Right lobe of liver (tissue), 6 donors: Measurements from ENCODE around the gene ZMIZ1. TPM values are rescaled to one million over a fixed set of nuclear protein-coding genes. Genes with fewer than 3 reads are reported as not detected.

ENCODE experiments used
- ATAC-seq, 4 donors: fragments of 200-7000 bp; cut with Tn5 transposase; one replicate each; pipeline ENCODE4 v1.9.1; 2020; ENCODE audit warnings: mild to moderate bottlenecking in 4 of 4, moderate library complexity in 4 of 4
- DNase-seq, 3 donors: peaks; one replicate each; pipeline ENCODE4 v3.0.0-alpha.2; 2020
- H3K27ac ChIP-seq, 3 donors: fragments of 200-600 bp; one replicate each; pipeline ENCODE4 v1.8.0; 2022
- H3K27me3 ChIP-seq, 2 donors: fragments of 200-600 bp; one replicate each; pipeline ENCODE4 v1.8.0; 2022
- H3K36me3 ChIP-seq, 4 donors: fragments of 200-600 bp; sonication (generic) in 1 of 4; one replicate each; pipeline versions ENCODE4 v1.5.1 to v1.8.0; 2017 to 2022; ENCODE audit warnings: control low read depth in 1 of 4
- H3K4me1 ChIP-seq, 4 donors: fragments of 200-600 bp; sonication (generic) in 1 of 4; one replicate each; pipeline versions ENCODE4 v1.5.1 to v1.8.0; 2017 to 2022; ENCODE audit warnings: control low read depth in 1 of 4
- H3K4me3 ChIP-seq, 3 donors: fragments of 200-600 bp; one replicate each; pipeline ENCODE4 v1.8.0; 2022
- H3K9me3 ChIP-seq, 4 donors: fragments of 200-600 bp; sonication (generic) in 1 of 4; one replicate each; pipeline versions ENCODE4 v1.5.1 to v1.8.0; 2017 to 2022; ENCODE audit warnings: control low read depth in 1 of 4
- CTCF ChIP-seq, 4 donors: fragments of 200-600 bp in 3 of 4; fragments of 450-650 bp in 1 of 4; IDR thresholded peaks; one replicate each; pipeline versions ENCODE4 v1.5.1 to v1.8.0; 2016 to 2022; ENCODE audit warnings: antibody characterized with exemption in 4 of 4, mild to moderate bottlenecking in 2 of 4
- POLR2A ChIP-seq: fragments of 450-650 bp; IDR thresholded peaks from one replicate; pipeline ENCODE4 v1.6.1; 2017; ENCODE audit warnings: antibody characterized with exemption, mild to moderate bottlenecking
- WGBS: methylation state at CpG from one replicate; pipeline ENCODE4 v1.1.6; 2018; ENCODE audit warnings: low coverage, low lambda C conversion rate; ENCODE audit not compliant: insufficient coverage; ENCODE audit errors: missing lambda C conversion rate; 5-methylcytosine and 5-hydroxymethylcytosine counted together
- intact Hi-C, 2 donors: fragments of 100-400 bp; cut with DNase I; formaldehyde crosslinking; loops; one replicate each; pipeline versions ENCODE4 v1.11.2 to v1.14.1; 2022
- total RNA-seq, 6 experiments: library from RNA; depleted of rRNA in 2 of 6; stranded (reverse); fragments of >200 nt in 2 of 6; fragmentation: NEBNext Ultra II Directional in 3 of 6; extraction: Animal tissue kit (Norgen Biotek cat#: 25700) in 3 of 6; gene quantifications; one replicate each; pipeline versions ENCODE4 v1.1.0 to v1.2.4, GENCODE V29; 2016 to 2023
- donor health status: DM: no; HTN: yes; CAD: no.
- donor health status: DM: no; HTN: no; CAD: no.
- donor health status: DM: no; HTN: no; CAD: no.
- donor health status: DM: no; HTN: yes; CAD: no.
- donor health status: DM: no; HTN: yes; CAD: no.

ZMIZ1 gene
- total RNA-seq, 6 experiments from 2014 or later, result 9.9 to 22.8 (median 12.3) TPM

DNA sequence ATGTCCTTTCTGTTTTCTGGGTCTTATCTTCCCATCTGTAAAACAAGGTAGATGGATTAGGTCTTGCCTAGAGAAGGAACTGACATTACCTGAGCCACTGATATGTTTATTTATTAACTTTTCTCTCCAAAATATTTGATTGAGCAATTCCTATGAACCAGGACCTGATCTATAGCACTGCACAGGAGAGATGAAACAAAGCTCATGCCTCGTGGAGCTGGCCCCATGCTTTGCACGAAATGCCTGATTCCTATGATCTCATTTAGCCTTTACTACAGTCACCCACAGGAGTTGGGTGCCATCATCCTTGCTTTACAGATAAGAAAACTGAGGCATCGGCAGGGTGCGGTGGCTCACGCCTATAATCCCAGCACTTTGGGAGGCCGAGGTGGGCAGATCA, 48.2 kb upstream of the ZMIZ1 start:
- 32% methylated on average over 5 of the region's 6 CpGs for WGBS
- Histone ChIP-seq H3K4me3 (no peak overlapping the region), H3K4me1 (peaks cover 0 to 59% (median 28%) of the 10 kb centered on the region in 4 donors), H3K27me3 (no peaks in the 10 kb centered on the region), H3K36me3 (no peaks in the 10 kb centered on the region), H3K9me3 (no peaks in the 10 kb centered on the region), H3K27ac (peak overlapping the region in 2 of 3 donors; percentile 17 to 58)
- TF ChIP-seq CTCF (IDR thresholded peaks at IDR 0.05), result no peak
- TF ChIP-seq POLR2A, result no peak
- ATAC-seq (peak; percentile 45 to 52 (median 50)), DNase-seq (peak in 1 of 3 donors; percentile 56)
- intact Hi-C loops, result no loop called here

DNA sequence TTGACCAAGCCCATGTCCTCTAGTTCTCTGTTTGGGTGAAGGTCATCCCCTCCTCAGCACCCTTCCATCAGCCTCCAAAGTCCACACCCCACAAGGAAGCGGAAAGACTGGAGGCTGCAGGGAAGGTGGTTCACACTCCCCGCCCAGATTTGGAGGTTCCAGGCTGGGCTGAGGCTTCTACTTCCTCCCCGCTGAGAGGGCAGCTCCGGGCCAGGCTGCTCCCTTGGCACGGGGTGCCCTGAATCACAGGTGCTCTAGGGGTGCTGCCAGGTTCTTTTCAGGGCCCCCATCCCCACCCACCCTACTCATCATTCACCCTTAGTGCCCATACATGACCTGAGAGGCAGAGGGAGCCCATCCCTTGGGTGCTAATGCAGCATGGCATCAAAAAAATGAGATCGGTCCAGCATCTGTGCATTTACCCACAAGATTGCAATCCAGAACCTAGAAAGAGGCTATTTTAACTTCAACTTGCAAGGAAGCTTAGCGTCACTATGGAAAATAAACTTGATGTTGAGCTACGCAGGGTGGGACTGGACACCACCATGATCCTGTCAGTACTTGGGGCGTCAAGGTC, 47.3 kb upstream of the ZMIZ1 start:
- Histone ChIP-seq H3K27me3 (no peaks in the 10 kb centered on the region), H3K4me1 (peaks cover 0 to 59% (median 28%) of the 10 kb centered on the region in 4 donors), H3K36me3 (no peaks in the 10 kb centered on the region), H3K27ac (no peak overlapping the region), H3K4me3 (no peak overlapping the region), H3K9me3 (no peaks in the 10 kb centered on the region)
- no peak for TF ChIP-seq CTCF (IDR thresholded peaks at IDR 0.05)
- TF ChIP-seq POLR2A, result no peak
- intact Hi-C loops, result no loop called here
- WGBS, result 92% methylated on average over 4 of the region's 9 CpGs
- ATAC-seq (no peak), DNase-seq (no peak)

- Histone ChIP-seq H3K4me3 (no peak overlapping the region), H3K36me3 (no peaks in the 10 kb centered on the region), H3K27me3 (no peaks in the 10 kb centered on the region), H3K4me1 (peaks cover 0 to 59% (median 28%) of the 10 kb centered on the region in 4 donors), H3K9me3 (no peaks in the 10 kb centered on the region), H3K27ac (no peak overlapping the region)
- 96% methylated on average over 8 of the region's 10 CpGs for WGBS
- TF ChIP-seq POLR2A (no peak), CTCF (IDR thresholded peaks at IDR 0.05) (no peak)
- ATAC-seq (no peak), DNase-seq (no peak)
- intact Hi-C loops, result no loop called here
Observed at GRCh38 chr10:79021948-79022499, 46.7 kb upstream of the ZMIZ1 start.

DNA sequence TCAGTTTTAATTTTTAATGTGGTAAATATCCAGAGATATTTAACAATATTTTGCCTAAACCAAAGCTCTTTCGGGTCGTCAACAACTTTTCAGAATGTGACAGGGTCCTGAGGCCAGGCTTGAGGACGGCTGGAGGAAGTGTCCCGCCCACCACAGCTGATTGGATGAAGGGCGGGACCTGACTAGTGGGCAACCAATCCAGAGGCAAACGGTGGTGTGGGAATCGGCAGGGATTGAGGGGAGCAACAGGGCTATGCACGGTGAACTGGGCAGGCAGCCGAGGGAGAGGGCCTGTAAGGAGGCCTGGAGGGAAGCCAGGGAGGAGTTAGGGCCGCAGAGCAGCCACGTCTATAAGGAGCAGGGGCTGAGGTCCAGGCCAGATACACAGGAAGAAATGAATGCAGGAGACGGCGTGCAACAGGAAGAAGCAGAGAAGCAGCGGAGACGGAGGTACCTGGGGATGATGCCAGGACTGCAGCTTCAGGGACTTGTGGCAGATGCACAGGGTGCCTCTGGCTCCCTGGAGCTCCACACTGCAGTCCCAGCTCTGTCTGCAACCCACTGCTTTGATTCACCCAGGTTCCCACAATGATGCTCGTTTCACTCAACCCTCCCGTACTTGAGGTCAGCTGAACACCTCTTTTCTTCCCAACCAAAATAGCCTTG, 46.1 kb upstream of the ZMIZ1 start:
- WGBS, result 52% methylated on average over 16 of the region's 17 CpGs
- intact Hi-C loops, result no loop called here

More for the DNA sequence above, 46.1 kb upstream of the ZMIZ1 start:
- H3K4me1 ChIP-seq, result peaks cover 0 to 59% (median 28%) of the 10 kb centered on the region in 4 donors
- H3K36me3 ChIP-seq, result no peaks in the 10 kb centered on the region
- no peaks in the 10 kb centered on the region for H3K27me3 ChIP-seq
- TF ChIP-seq POLR2A (no peak), CTCF (IDR thresholded peaks at IDR 0.05) (no peak)
- ATAC-seq (peak in 2 of 4 donors; percentile 19 to 30), DNase-seq (peak in 2 of 3 donors; percentile 54 to 58)
- peak overlapping the region in 1 of 3 donors; percentile 36 for H3K27ac ChIP-seq
- H3K4me3 ChIP-seq, result no peak overlapping the region
- H3K9me3 ChIP-seq, result no peaks in the 10 kb centered on the region
